HG03575 (cell line): Measurements from ENCODE around the gene ELL.
"Not testable (repeated sequence)": the region's sequence is repeated elsewhere in the genome, so short reads cannot be mapped to it uniquely, and the experiment has no call there.

Experiments used
- ATAC-seq: cut with Tn5 transposase; IDR thresholded peaks from one replicate; pipeline ENCODE4 v1.9.1; 2021; ENCODE audit not compliant: unreplicated experiment, insufficient number of reproducible peaks, low FRiP score; ENCODE audit errors: extremely low read depth

The ELL gene

DNA sequence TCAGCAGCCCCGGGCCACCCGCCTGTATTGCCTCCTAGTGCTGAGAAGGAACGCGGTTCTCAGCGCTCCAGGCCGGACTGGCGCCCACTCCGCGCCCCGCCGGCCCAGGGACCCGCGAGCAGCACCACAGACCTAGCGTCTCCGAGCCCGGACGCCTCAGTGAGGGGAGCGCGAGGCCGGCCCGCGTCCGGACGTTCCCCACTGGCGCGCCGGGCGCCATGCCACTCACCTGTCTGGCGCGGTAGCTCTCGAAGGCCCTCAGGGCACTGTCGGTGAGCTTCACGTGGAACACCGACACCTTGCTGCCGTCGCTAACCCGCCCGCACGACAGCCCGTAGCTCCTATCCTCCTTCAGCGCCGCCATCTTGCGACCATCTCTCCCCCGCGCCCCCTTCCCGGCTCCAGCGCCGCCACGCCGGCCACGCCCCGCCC is at the start of gene ELL:
TSS of gene ELL (minus strand) at position 379 of the 432 bp plus-strand sequence. CDS start at position 364, 15 bp downstream.
- no peak for ATAC-seq

GRCh38 chr19:18568367-18568766 is 46.5 kb upstream of the ELL start:
- no peak for ATAC-seq

DNA sequence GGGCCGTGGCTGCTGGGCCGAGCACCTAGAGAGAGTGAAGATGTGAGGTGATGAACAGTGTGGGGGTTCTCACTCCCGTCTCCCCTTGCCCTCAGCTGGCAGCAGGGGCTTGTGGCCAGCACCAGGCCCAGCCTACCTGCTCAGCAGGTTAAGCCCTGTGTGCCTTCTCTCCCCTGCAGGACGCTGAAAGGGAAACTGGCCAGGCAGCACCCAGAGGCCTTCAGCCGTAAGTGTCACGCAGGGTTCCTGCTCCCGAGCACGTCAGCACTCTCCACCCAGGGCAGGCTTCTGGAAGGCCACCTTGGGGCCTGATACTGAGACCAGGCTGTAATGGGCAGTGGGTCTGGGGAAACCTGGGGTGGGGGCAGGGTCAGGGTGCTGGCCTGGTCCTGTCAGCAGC is 45.1 kb upstream of the ELL start:
- ATAC-seq, result no peak

DNA sequence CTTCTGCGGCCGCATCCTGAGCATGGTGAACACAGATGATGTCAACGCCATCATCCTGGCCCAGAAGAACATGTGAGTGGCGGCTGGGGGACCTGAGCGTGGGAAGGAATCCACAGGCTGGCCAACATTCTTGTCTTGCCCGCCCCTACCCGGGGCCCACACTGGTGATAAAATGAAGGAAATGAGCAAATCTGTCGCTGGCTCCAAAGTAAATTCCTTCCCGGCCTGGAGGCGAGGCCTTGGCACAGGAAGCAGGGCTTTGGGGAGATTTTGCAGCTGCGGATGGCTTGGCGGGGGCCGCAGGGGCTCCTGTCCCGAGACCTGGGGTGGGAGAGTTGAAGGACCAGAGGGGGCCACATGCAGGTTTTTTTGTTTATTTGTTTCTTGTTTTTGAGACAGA is 40.2 kb upstream of the ELL start:
- ATAC-seq, result no peak

DNA sequence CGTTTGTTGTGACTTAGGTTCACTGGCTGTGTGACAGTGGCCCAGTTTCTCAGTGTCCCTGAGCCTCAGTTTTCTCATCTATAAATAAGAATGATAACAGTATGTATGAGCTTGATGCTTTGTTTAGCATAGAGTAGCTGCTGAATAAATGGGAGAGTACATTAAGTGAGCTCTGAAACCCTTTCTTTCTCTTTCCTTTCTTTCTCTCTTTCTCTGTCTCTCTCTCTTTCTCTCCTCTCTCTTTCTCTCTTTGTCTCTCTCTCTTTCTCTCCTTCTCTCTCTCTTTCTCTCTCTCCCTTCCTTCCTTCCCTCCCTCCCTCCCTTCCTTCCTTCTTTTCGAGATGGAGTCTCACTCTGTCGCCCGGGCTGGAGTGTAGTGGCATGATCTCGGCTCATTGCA is 37.8 kb upstream of the ELL start:
- ATAC-seq, result no peak

- no peak for ATAC-seq
Measured at GRCh38 chr19:18558604-18559003, 36.7 kb upstream of the ELL start.

GRCh38 chr19:18558202-18558555 is 36.3 kb upstream of the ELL start:
- ATAC-seq, result no peak

DNA sequence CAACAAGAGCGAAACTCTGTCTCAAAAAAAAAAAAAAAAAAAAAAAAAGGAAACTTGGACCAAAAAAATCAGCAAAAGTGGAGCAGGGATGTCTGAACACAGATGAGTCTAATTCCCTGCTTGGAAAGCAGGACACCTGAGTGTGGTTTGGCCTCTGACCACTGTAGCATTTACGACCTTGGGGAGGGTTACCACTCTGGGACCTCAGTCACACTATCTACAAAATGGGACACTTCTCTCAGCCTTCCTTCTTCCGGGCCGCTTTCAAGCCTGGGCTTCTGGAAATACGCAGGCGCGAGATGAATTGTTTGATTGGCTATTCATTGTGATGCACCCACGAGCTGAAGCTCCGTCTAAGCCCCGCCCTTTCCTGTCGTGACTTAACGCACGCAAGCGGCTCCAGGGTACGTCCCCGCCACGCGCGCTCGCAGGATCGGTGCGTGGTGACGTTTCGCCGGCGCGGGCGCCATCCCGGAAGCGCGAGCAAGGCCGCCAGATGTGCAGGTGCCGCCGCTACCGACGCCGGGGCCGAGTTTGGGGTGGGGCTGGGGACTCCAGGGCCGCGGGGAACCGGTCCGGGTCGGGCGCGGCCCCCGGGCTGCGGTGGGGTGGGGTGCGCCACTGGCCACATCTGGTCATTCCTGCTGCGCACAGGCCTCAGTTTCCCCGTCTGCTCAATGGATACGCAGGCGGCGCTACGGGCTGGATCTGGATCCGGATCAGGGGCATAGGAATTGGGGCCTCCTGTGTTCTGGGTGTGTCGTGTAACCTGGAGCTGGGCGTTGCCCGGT is 35.7 kb upstream of the ELL start, which contains the start of gene KXD1:
TSS of gene KXD1 (plus strand) at position 460 of the 791 bp plus-strand sequence. CDS start 4,187 bp downstream, outside the sequence.
- peak; percentile 43 for ATAC-seq

- no peak for ATAC-seq
Measured at GRCh38 chr19:18551631-18552030, 29.8 kb upstream of the ELL start.

- no peak for ATAC-seq
Measured at GRCh38 chr19:18543814-18544475, 22.1 kb upstream of the ELL start.

- no peak for ATAC-seq
Measured at GRCh38 chr19:18542941-18543813, 21.3 kb upstream of the ELL start, which contains the start of gene FKBP8. TSS of gene FKBP8 (minus strand) at chr19:18543573. CDS start at chr19:18541970, 1,603 bp downstream.

DNA sequence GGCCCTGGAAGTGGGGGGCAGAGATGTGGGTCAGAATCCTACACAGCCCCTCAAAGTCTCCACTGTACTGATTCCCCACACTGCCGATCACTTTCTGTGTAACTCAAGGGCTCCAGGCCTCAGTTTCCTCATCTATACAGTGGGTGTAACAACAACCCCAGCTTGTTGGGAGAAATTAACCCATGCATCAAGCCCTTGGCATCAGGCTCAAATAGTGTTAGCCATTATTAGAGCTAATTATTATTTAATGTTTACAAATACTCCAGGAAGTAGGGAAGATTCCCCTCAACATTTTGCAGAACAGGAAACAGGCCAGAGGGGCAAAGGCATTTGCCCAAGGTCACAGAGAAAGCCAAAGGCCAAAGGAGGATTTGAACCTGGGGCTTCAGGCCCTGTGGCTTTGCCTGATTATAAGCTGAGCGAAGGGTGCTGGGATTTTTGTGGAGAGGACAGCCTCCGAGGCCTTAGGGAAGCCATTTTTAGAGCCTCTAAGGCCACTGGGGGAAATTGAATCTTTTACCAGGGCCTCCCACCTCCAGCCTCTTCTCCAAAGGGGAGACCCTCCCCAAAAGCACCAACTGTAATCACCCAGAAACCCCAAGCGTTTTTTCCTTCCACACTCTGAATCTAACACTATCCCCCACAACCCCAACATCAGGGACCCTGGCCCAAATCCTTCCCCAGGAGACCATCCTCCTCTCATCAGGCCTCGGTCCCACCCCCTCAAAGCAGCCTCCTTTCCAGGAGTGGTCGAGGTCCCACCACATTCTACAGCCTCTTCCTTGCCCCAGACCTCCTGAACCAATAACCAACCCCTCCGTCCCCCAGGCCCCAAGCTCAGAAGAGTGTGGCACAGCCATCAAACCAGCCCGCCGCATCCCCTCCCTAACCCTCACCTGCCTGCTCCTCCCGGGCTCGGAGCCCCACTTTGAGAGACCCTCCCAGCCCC is 20.4 kb upstream of the ELL start:
- no peak for ATAC-seq

- ATAC-seq, result no peak
Measured at GRCh38 chr19:18541258-18541991, 19.6 kb upstream of the ELL start.

- ATAC-seq, result not testable (repeated sequence)
Measured at GRCh38 chr19:18540200-18540599, 18.3 kb upstream of the ELL start.

GRCh38 chr19:18539372-18539771 is 17.5 kb upstream of the ELL start:
- no peak for ATAC-seq

DNA sequence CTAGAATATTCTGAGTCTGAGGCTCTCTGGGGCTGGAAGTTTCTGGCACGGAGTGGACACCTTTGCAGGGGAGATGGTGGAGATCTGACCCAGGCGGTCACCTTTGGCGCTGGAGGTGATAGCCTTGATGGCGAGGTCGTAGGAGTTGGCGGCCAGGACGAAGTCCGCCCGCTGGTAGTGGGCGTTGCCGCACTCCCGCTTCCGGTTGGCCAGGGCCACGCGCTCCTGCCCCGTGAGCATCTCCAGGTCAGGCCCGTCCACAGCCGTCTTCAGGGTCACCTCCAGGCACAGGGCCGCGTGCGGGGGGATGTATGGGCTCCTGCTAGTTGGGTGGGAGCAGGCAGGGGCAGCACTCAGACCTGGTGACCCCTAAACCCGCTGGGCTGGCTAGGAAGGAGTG is 16.2 kb upstream of the ELL start:
- no peak for ATAC-seq

GRCh38 chr19:18537431-18537830 is 15.6 kb upstream of the ELL start:
- no peak for ATAC-seq

DNA sequence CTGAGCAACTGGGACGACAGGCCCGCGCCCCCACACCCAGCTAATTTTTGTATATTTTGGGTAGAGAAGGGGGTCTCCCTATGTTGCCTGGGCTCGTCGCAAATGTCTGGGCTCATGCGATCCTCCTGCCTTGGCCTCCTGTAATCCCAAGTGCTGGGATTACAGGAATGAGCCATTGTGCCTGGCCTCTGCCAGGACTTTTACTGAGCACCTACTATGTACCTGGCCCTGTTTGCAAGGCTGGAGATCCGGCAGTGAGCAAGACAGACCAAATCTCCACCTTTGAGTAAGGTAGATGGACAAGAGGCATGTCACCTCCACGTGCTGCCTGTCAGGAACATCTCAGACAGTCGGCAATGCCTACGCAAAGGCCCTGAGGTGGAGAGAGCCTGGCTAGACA is 14.6 kb upstream of the ELL start:
- no peak for ATAC-seq
